Neural crest cell (in vitro differentiated cells): Measurements from ENCODE around the gene SETX. TPM values are rescaled to one million over a fixed set of nuclear protein-coding genes. Genes with fewer than 3 reads are reported as not detected.

Source experiments
- DNase-seq: peaks from one replicate; pipeline ENCODE4 v3.0.0; 2021; ENCODE audit warnings: low read depth, mixed read lengths, low spot score
- H3K27ac Mint-ChIP-seq: one replicate; pipeline ENCODE4 v1.8.0; 2021; ENCODE audit warnings: mild to moderate bottlenecking, mixed read lengths; ENCODE audit not compliant: unreplicated experiment
- H3K27me3 Mint-ChIP-seq: 2 replicates; pipeline ENCODE4 v1.8.0; 2021; ENCODE audit warnings: low read depth, mild to moderate bottlenecking, mixed read lengths
- H3K36me3 Mint-ChIP-seq: 2 replicates; pipeline ENCODE4 v1.8.0; 2021; ENCODE audit warnings: low read depth, mild to moderate bottlenecking, mixed read lengths
- H3K4me1 Mint-ChIP-seq: 2 replicates; pipeline ENCODE4 v1.8.0; 2021; ENCODE audit warnings: mixed read lengths
- H3K4me3 Mint-ChIP-seq: one replicate; pipeline ENCODE4 v1.8.0; 2021; ENCODE audit warnings: mild to moderate bottlenecking, mixed read lengths
- H3K9me3 Mint-ChIP-seq: 2 replicates; pipeline ENCODE4 v1.8.0; 2021; ENCODE audit warnings: mixed read lengths
- CTCF ChIP-seq: fragments of 200-600 bp; sonication (generic); conservative IDR thresholded peaks from 2 replicates; pipeline ENCODE4 v1.5.0; 2021; ENCODE audit warnings: antibody characterized with exemption, mild to moderate bottlenecking
- total RNA-seq: library from RNA; stranded (reverse); gene quantifications from 2 replicates; pipeline ENCODE4 v1.2.1, GENCODE V29; 2021

SETX gene
- total RNA-seq, 1 donor from 2014 or later, result 43.0 TPM

- Mint-ChIP-seq H3K9me3 (no peaks in the 10 kb centered on the region), H3K4me3 (no peak overlapping the region), H3K4me1 (no peaks in the 10 kb centered on the region), H3K27ac (no peak overlapping the region), H3K36me3 (peaks cover 10% of the 10 kb centered on the region), H3K27me3 (no peaks in the 10 kb centered on the region)
- no peak for DNase-seq
- TF ChIP-seq CTCF, result no peak
These were observed 36.7 kb upstream of the SETX start for GRCh38 chr9:132391449-132391848.

DNA sequence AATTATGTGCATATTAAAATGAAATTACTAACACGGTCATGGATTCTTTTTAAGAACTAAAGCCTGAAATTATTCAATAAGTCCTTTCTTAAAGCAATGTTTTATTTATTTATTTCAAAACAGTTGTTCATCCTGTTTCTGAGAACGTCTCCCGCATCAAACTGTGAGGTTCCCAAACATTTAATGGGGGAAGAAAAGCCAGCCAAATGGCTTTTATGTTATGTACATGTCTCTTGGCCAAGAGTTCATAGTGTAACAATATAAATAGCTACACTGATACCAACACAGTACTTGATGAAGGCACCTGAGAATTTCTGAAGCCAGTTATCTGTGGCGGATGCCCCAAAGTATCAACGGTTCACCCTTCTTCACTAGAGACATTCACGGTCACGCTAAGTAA lies 36.2 kb upstream of the SETX start:
- Mint-ChIP-seq H3K36me3 (peaks cover 10% of the 10 kb centered on the region), H3K9me3 (no peaks in the 10 kb centered on the region), H3K27ac (no peak overlapping the region), H3K4me1 (no peaks in the 10 kb centered on the region), H3K4me3 (no peak overlapping the region), H3K27me3 (no peaks in the 10 kb centered on the region)
- no peak for DNase-seq
- no peak for TF ChIP-seq CTCF

- Mint-ChIP-seq H3K9me3 (no peaks in the 10 kb centered on the region), H3K36me3 (peaks cover 10% of the 10 kb centered on the region), H3K27me3 (no peaks in the 10 kb centered on the region), H3K27ac (no peak overlapping the region), H3K4me3 (no peak overlapping the region), H3K4me1 (no peaks in the 10 kb centered on the region)
- DNase-seq, result no peak
- TF ChIP-seq CTCF, result no peak
These were observed 32.3 kb upstream of the SETX start for GRCh38 chr9:132387133-132387532.

DNA sequence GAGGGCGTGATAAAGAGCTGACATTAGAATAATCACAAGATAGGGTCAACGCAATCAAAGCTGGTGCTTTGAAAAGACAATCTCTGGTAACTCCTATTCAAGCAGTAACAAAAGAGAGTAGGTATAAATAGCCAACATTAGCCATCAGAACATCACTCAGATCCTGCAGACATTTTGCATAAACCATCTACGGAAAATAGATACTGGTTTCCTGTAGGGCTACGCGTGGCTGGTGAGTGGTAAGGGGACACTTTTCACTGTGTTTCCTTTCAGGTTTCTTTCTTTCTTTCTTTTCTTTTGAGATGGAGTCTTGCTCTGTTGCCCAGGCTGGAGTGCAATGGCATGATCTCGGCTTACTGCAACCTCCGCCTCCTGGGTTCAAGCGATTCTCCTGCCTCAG lies 29.6 kb upstream of the SETX start:
- Mint-ChIP-seq H3K27me3 (no peaks in the 10 kb centered on the region), H3K9me3 (no peaks in the 10 kb centered on the region), H3K4me1 (no peaks in the 10 kb centered on the region), H3K36me3 (peaks cover 3% of the 10 kb centered on the region), H3K4me3 (no peak overlapping the region), H3K27ac (no peak overlapping the region)
- no peak for TF ChIP-seq CTCF
- DNase-seq, result no peak

DNA sequence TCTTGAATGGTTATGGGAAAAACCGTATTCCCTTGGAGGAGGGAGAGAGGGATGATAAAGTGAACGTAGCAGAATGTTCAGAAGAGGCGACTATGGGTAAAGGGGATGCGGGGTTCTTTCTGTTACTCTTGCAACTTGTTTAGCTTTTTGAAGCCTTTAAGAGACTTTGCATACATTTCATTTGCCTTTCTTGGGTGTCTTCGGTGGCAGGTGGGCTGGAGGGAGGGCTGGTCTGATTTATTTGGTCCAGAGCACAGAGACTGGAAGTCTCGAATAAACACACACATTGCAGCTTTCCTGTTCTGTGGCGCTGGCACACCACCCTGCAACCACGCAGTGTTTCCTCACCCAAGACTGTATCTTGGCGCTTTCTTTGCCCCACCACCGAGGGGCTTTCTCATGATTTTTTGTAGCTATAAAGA lies 28.7 kb upstream of the SETX start:
- H3K27ac Mint-ChIP-seq, result no peak overlapping the region
- no peaks in the 10 kb centered on the region for H3K27me3 Mint-ChIP-seq
- no peaks in the 10 kb centered on the region for H3K4me1 Mint-ChIP-seq
- no peaks in the 10 kb centered on the region for H3K9me3 Mint-ChIP-seq
- peaks cover 2% of the 10 kb centered on the region for H3K36me3 Mint-ChIP-seq
- TF ChIP-seq CTCF, result no peak
- DNase-seq, result no peak
- H3K4me3 Mint-ChIP-seq, result no peak overlapping the region
